Islet of Langerhans (tissue), 1 donor: ENCODE results near the gene IMPACT.

ENCODE experiments used
- FAIRE-seq: peaks from one replicate; lab custom pipeline; 2011; peaks lifted over from hg19 to GRCh38; lab: Jason Lieb, UNC

Gene IMPACT

GRCh38 chr18:24479371-24479770 lies 52.9 kb downstream of the IMPACT start:
- no peak for FAIRE-seq

GRCh38 chr18:24482821-24483220 lies 56.4 kb downstream of the IMPACT start:
- no peak for FAIRE-seq

- FAIRE-seq: no peak
Measured at GRCh38 chr18:24485681-24486080, 59.2 kb downstream of the IMPACT start.

- no peak for FAIRE-seq
Measured at GRCh38 chr18:24486684-24487083, 60.2 kb downstream of the IMPACT start.

- peak; percentile 96 for FAIRE-seq
Measured at GRCh38 chr18:24488824-24489493, 62.5 kb downstream of the IMPACT start.

GRCh38 chr18:24490539-24490938 lies 64.1 kb downstream of the IMPACT start:
- no peak for FAIRE-seq

GRCh38 chr18:24491927-24492834 lies 65.7 kb downstream of the IMPACT start:
- FAIRE-seq: no peak

- FAIRE-seq: no peak
Measured at GRCh38 chr18:24494586-24494985, 68.1 kb downstream of the IMPACT start.

GRCh38 chr18:24497031-24497754 lies 70.7 kb downstream of the IMPACT start:
- FAIRE-seq: no peak

GRCh38 chr18:24499814-24500213 lies 73.3 kb downstream of the IMPACT start:
- no peak for FAIRE-seq

GRCh38 chr18:24500217-24500616 lies 73.7 kb downstream of the IMPACT start:
- FAIRE-seq: no peak

- no peak for FAIRE-seq
Measured at GRCh38 chr18:24500766-24501165, 74.3 kb downstream of the IMPACT start.

GRCh38 chr18:24502667-24503523 lies 76.4 kb downstream of the IMPACT start:
- no peak for FAIRE-seq
